Esophagus mucosa (tissue), 1 donor: ENCODE results near the gene AP1M1. TPM values are rescaled to one million over a fixed set of nuclear protein-coding genes. Genes with fewer than 3 reads are reported as not detected.

Experiments used
- total RNA-seq: library from RNA; stranded (reverse); gene quantifications from one replicate; pipeline ENCODE4 v1.2.4, GENCODE V29; 2023
- donor health status: DM: yes; HTN: yes; CAD: no.

AP1M1 gene
- total RNA-seq, 1 donor from 2014 or later = 37.7 TPM

Other genes with a start within 250 kb of the AP1M1 start
- gene OR10H4, start 248.9 kb upstream of the AP1M1 start, total RNA-seq = not detected
- gene TPM4, start 121.4 kb upstream of the AP1M1 start, total RNA-seq = 427 TPM
- 57.9 TPM for gene RAB8A, start 86.0 kb upstream of the AP1M1 start, total RNA-seq
- 1.3 TPM for gene HSH2D, start 54.2 kb upstream of the AP1M1 start, total RNA-seq
- not detected for gene CIB3, start 24.4 kb upstream of the AP1M1 start, total RNA-seq
- 40.4 TPM for gene FAM32A, start 12.5 kb upstream of the AP1M1 start, total RNA-seq
- 5.2 TPM for gene KLF2, start 126.9 kb downstream of the AP1M1 start, total RNA-seq